Type B pancreatic cell (in vitro differentiated cells): Measurements from ENCODE around the gene RALGPS1. TPM values are rescaled to one million over a fixed set of nuclear protein-coding genes. Genes with fewer than 3 reads are reported as not detected.

Experiments
- DNase-seq: peaks from one replicate; pipeline ENCODE4 v3.0.0; 2021; ENCODE audit warnings: mixed read lengths; ENCODE audit not compliant: unreplicated experiment; ENCODE audit errors: extremely low spot score
- H3K27ac Mint-ChIP-seq: 2 replicates; pipeline ENCODE4 v1.8.0; 2021; ENCODE audit warnings: mild to moderate bottlenecking, mixed read lengths
- H3K27me3 Mint-ChIP-seq: 2 replicates; pipeline ENCODE4 v1.8.0; 2021; ENCODE audit warnings: mixed read lengths
- H3K36me3 Mint-ChIP-seq: 2 replicates; pipeline ENCODE4 v1.8.0; 2021; ENCODE audit warnings: mixed read lengths
- H3K4me1 Mint-ChIP-seq: one replicate; pipeline ENCODE4 v1.8.0; 2021; ENCODE audit warnings: mixed read lengths; ENCODE audit not compliant: unreplicated experiment
- H3K4me3 Mint-ChIP-seq: 2 replicates; pipeline ENCODE4 v1.8.0; 2021; ENCODE audit warnings: mild to moderate bottlenecking, mixed read lengths
- H3K9me3 Mint-ChIP-seq: 2 replicates; pipeline ENCODE4 v1.8.0; 2021; ENCODE audit warnings: mixed read lengths
- CTCF ChIP-seq: fragments of 200-600 bp; sonication (generic); conservative IDR thresholded peaks from 2 replicates; pipeline ENCODE4 v1.5.0; 2021; ENCODE audit warnings: antibody characterized with exemption, mild to moderate bottlenecking
- total RNA-seq: library from RNA; stranded (reverse); gene quantifications from 2 replicates; pipeline ENCODE4 v1.2.1, GENCODE V29; 2021; ENCODE audit warnings: low replicate concordance

RALGPS1 gene
- total RNA-seq, 1 donor from 2014 or later, result 16.7 TPM

GRCh38 chr9:127078988-127079387, 164.4 kb downstream of the RALGPS1 start:
- Mint-ChIP-seq H3K36me3 (no peaks in the 10 kb centered on the region), H3K27me3 (no peaks in the 10 kb centered on the region), H3K4me3 (no peak overlapping the region), H3K4me1 (peaks cover 33% of the 10 kb centered on the region), H3K27ac (no peak overlapping the region), H3K9me3 (no peaks in the 10 kb centered on the region)
- TF ChIP-seq CTCF, result no peak
- DNase-seq, result peak; percentile 4

GRCh38 chr9:127079446-127080140, 165.0 kb downstream of the RALGPS1 start:
- Mint-ChIP-seq H3K4me3 (no peak overlapping the region), H3K36me3 (no peaks in the 10 kb centered on the region), H3K9me3 (no peaks in the 10 kb centered on the region), H3K4me1 (peaks cover 32% of the 10 kb centered on the region), H3K27ac (no peak overlapping the region), H3K27me3 (no peaks in the 10 kb centered on the region)
- peak; percentile 27 for DNase-seq
- TF ChIP-seq CTCF, result no peak

GRCh38 chr9:127081250-127082185, 166.9 kb downstream of the RALGPS1 start:
- no peak for TF ChIP-seq CTCF
- Mint-ChIP-seq H3K9me3 (no peaks in the 10 kb centered on the region), H3K27ac (no peak overlapping the region), H3K27me3 (no peaks in the 10 kb centered on the region), H3K4me1 (peaks cover 16% of the 10 kb centered on the region), H3K36me3 (peaks cover under 1% of the 10 kb centered on the region), H3K4me3 (no peak overlapping the region)
- peak; percentile 65 for DNase-seq

- Mint-ChIP-seq H3K36me3 (peaks cover 6% of the 10 kb centered on the region), H3K4me3 (no peak overlapping the region), H3K4me1 (peaks cover 9% of the 10 kb centered on the region), H3K27ac (no peak overlapping the region), H3K9me3 (no peaks in the 10 kb centered on the region), H3K27me3 (no peaks in the 10 kb centered on the region)
- no peak for TF ChIP-seq CTCF
- DNase-seq, result peak; percentile 36
Measured at GRCh38 chr9:127083138-127083980, 168.8 kb downstream of the RALGPS1 start.
